HCT116 (cell line): Measurements from ENCODE around the gene ARFGAP3. TPM values are rescaled to one million over a fixed set of nuclear protein-coding genes. Genes with fewer than 3 reads are reported as not detected.

Experiments used
- ATAC-seq: fragments of 200-7000 bp; cut with Tn5 transposase; 2 replicates; pipeline ENCODE4 v1.9.1; 2020; ENCODE audit warnings: mild to moderate bottlenecking, moderate library complexity
- BruUV-seq: library from RNA; stranded (reverse); fragments of 400-500 nt; replicated peaks from 2 replicates; lab custom pipeline; 2021; lab: Mats Ljungman, UMichigan
- CTCF ChIA-PET: fragments of 300-600 bp; sonication (Branson Sonifier 250); formaldehyde crosslinking; loops from one replicate; lab custom pipeline; 2021; ENCODE audit warnings: antibody characterized with exemption; lab: Charles Lee
- POLR2A ChIA-PET: fragments of 300-600, 350-600 bp; sonication (Branson Sonifier 250); formaldehyde crosslinking; loops from one replicate; lab custom pipeline; 2021; ENCODE audit warnings: antibody characterized with exemption; lab: Charles Lee
- RAD21 ChIA-PET, 2 experiments: fragments of 300-600 bp; sonication (Branson Sonifier 250); formaldehyde crosslinking; loops; one replicate each; lab custom pipeline; 2023; ENCODE audit warnings: low total read pairs in 2 of 2; ENCODE audit not compliant: uncharacterized antibody in 2 of 2, unreplicated experiment in 2 of 2, low non-redundant PET in 1 of 2; lab: Charles Lee
- DNase-seq: peaks from one replicate; pipeline ENCODE4 v3.0.0-alpha.2; 2010; ENCODE audit warnings: low read depth, low spot score
- H2AFZ ChIP-seq: fragments of 200-600 bp; shearing (Covaris generic), sonication (generic); 2 replicates; pipeline ENCODE4 v1.6.1; 2017; ENCODE audit warnings: low read depth, mixed run types, mixed read lengths, antibody characterized with exemption, low read length; ENCODE audit not compliant: poor library complexity, severe bottlenecking
- H3K27ac ChIP-seq: 2 replicates; pipeline ENCODE4 v1.5.1; 2012; ENCODE audit warnings: low read depth, low read length
- H3K27me3 ChIP-seq: fragments of 200-600 bp; sonication (generic); 2 replicates; pipeline ENCODE4 v1.6.1; 2016; ENCODE audit warnings: mixed run types, low read length, mixed read lengths; ENCODE audit not compliant: insufficient read depth
- H3K36me3 ChIP-seq, 2 experiments: fragments of 200-500 bp in 1 of 2; fragments of 200-600 bp in 1 of 2; sonication (Bioruptor generic) in 1 of 2; sonication (generic) in 1 of 2; 2 replicates each; pipeline versions ENCODE4 v1.5.1 to v1.6.1; 2014 to 2016; ENCODE audit warnings: low read length in 2 of 2, inconsistent platforms in 1 of 2, mixed read lengths in 1 of 2, mixed run types in 1 of 2; ENCODE audit not compliant: insufficient read depth in 2 of 2, control insufficient read depth in 1 of 2
- H3K4me1 ChIP-seq, 2 experiments: fragments of 200-600 bp in 1 of 2; sonication (generic) in 1 of 2; 2 replicates each; pipeline versions ENCODE4 v1.5.1 to v1.6.1; 2012 to 2017; ENCODE audit warnings: low read length in 2 of 2, inconsistent platforms in 1 of 2, mild to moderate bottlenecking in 1 of 2, mixed read lengths in 1 of 2, mixed run types in 1 of 2, moderate library complexity in 1 of 2; ENCODE audit not compliant: insufficient read depth in 2 of 2, control insufficient read depth in 1 of 2
- H3K4me2 ChIP-seq: fragments of 200-600 bp; sonication (generic); 2 replicates; pipeline ENCODE4 v1.6.1; 2017; ENCODE audit warnings: mixed run types, low read length, mixed read lengths
- H3K4me3 ChIP-seq, 2 experiments: fragments of 200-600 bp in 1 of 2; sonication (generic) in 1 of 2; replicated peaks in 1 of 2; 2 replicates each; pipeline ENCODE4 v1.5.1; 2011 to 2016; ENCODE audit warnings: low read length in 2 of 2, control low read depth in 1 of 2, low read depth in 1 of 2, mild to moderate bottlenecking in 1 of 2, mixed read lengths in 1 of 2, mixed run types in 1 of 2
- H3K79me2 ChIP-seq: fragments of 200-600 bp; sonication (generic); 2 replicates; pipeline ENCODE4 v1.6.1; 2017; ENCODE audit warnings: mild to moderate bottlenecking, mixed run types, low read length, moderate library complexity, mixed read lengths; ENCODE audit not compliant: insufficient read depth
- H3K9ac ChIP-seq: fragments of 200-600 bp; sonication (generic); 2 replicates; pipeline ENCODE4 v1.6.1; 2016; ENCODE audit warnings: low read length, mixed read lengths
- H3K9me2 ChIP-seq: fragments of 200-600 bp; sonication (generic), shearing (Covaris generic); 2 replicates; pipeline ENCODE4 v1.6.1; 2017; ENCODE audit warnings: mixed run types, mild to moderate bottlenecking, moderate library complexity; ENCODE audit not compliant: insufficient read depth
- H3K9me3 ChIP-seq, 2 experiments: fragments of 200-500 bp in 1 of 2; fragments of 200-600 bp in 1 of 2; sonication (Bioruptor generic) in 1 of 2; sonication (generic) in 1 of 2; 2 replicates each; pipeline ENCODE4 v1.6.1; 2014 to 2017; ENCODE audit warnings: low read length in 2 of 2, mixed read lengths in 2 of 2, inconsistent platforms in 1 of 2, low read depth in 1 of 2, mild to moderate bottlenecking in 1 of 2, mixed run types in 1 of 2, moderate library complexity in 1 of 2; ENCODE audit not compliant: control insufficient read depth in 1 of 2, insufficient read depth in 1 of 2
- H4K20me1 ChIP-seq: fragments of 200-600 bp; sonication (generic), shearing (Covaris generic); 2 replicates; pipeline ENCODE4 v1.6.1; 2017; ENCODE audit warnings: mixed run types, mild to moderate bottlenecking, moderate library complexity; ENCODE audit not compliant: insufficient read depth
- ATF3 ChIP-seq: IDR thresholded peaks from 2 replicates; pipeline ENCODE4 v1.6.1; 2012
- CEBPB ChIP-seq: IDR thresholded peaks from 2 replicates; pipeline ENCODE4 v1.6.1; 2012; ENCODE audit warnings: low read depth
- EGR1 ChIP-seq: IDR thresholded peaks from 2 replicates; pipeline ENCODE4 v1.6.1; 2012; ENCODE audit warnings: low read depth
- EZH2 ChIP-seq: fragments of 200-600 bp; sonication (generic); IDR thresholded peaks from 2 replicates; pipeline ENCODE4 v1.6.1; 2017; ENCODE audit warnings: antibody characterized with exemption, mixed run types
- EZH2phosphoT487 ChIP-seq: fragments of 200-600 bp; IDR thresholded peaks from 2 replicates; pipeline ENCODE4 v1.6.1; 2018; ENCODE audit warnings: antibody characterized with exemption, borderline replicate concordance
- FOSL1 ChIP-seq: IDR thresholded peaks from 2 replicates; pipeline ENCODE4 v1.6.1; 2012; ENCODE audit warnings: low read depth
- JUND ChIP-seq: IDR thresholded peaks from 2 replicates; pipeline ENCODE4 v1.6.1; 2012
- MAX ChIP-seq: IDR thresholded peaks from 2 replicates; pipeline ENCODE4 v1.6.1; 2012
- REST ChIP-seq: IDR thresholded peaks from 2 replicates; pipeline ENCODE4 v1.6.1; 2012; ENCODE audit warnings: low read depth
- SP1 ChIP-seq: IDR thresholded peaks from 2 replicates; pipeline ENCODE4 v1.6.1; 2012; ENCODE audit warnings: low read depth
- ZBTB33 ChIP-seq: IDR thresholded peaks from 2 replicates; pipeline ENCODE4 v1.6.1; 2011; ENCODE audit warnings: mild to moderate bottlenecking, low read length, moderate library complexity; ENCODE audit not compliant: insufficient replicate concordance; ENCODE audit errors: extremely low read depth
- ZFX ChIP-seq: fragments of 450-650 bp; IDR thresholded peaks from 2 replicates; pipeline ENCODE4 v1.6.1; 2017
- ZNF274 ChIP-seq: fragments of 200-500 bp; sonication (Bioruptor generic); IDR thresholded peaks from 2 replicates; pipeline ENCODE4 v1.6.1; 2014; ENCODE audit warnings: mild to moderate bottlenecking, low read depth, low read length, inconsistent platforms
- intact Hi-C: fragments of 100-400 bp; cut with micrococcal nuclease; formaldehyde crosslinking; loops from 2 replicates; pipeline ENCODE4 v1.10.0; 2022
- total RNA-seq: library from RNA; stranded (reverse); gene quantifications from one replicate; pipeline ENCODE4 v1.2.1, GENCODE V29; 2021; ENCODE audit not compliant: unreplicated experiment

Gene ARFGAP3
- total RNA-seq, 1 experiment from 2014 or later, result 15.4 TPM

GRCh38 chr22:42841444-42841843 is 15.6 kb downstream of the ARFGAP3 start (continued):
- TF ChIP-seq JUND, result no peak
- no peak for TF ChIP-seq REST
- no peak for TF ChIP-seq CEBPB
- TF ChIP-seq ZFX, result no peak
- TF ChIP-seq SP1, result no peak

GRCh38 chr22:42837556-42837955 is 19.5 kb downstream of the ARFGAP3 start:
- H3K9ac ChIP-seq, result no peak overlapping the region
- peaks cover 0 to 4% of the 10 kb centered on the region in 2 experiments; a peak in 2 of 4 replicates for H3K36me3 ChIP-seq
- no peak overlapping the region for H3K27ac ChIP-seq
- no peak overlapping the region for H2AFZ ChIP-seq
- CTCF ChIA-PET, result no interaction called here
- no peaks in the 10 kb centered on the region for H3K27me3 ChIP-seq
- DNase-seq (no peak), ATAC-seq (no peak)
- no TSS peak for BruUV-seq
- TF ChIP-seq EZH2phosphoT487 (no peak), MAX (no peak), ZNF274 (no peak), EZH2 (no peak), ZBTB33 (no peak), FOSL1 (no peak), ATF3 (no peak), SP1 (no peak), EGR1 (no peak)
- intact Hi-C loops, result no loop called here
- H3K4me3 ChIP-seq, result no peak overlapping the region
- no peaks in the 10 kb centered on the region for H3K4me1 ChIP-seq
- no peaks in the 10 kb centered on the region for H3K9me3 ChIP-seq
- H4K20me1 ChIP-seq, result no peaks in the 10 kb centered on the region
- POLR2A ChIA-PET, result no interaction called here
- no peak overlapping the region for H3K4me2 ChIP-seq
- H3K79me2 ChIP-seq, result no peaks in the 10 kb centered on the region
- H3K9me2 ChIP-seq, result no peaks in the 10 kb centered on the region
- RAD21 ChIA-PET, result no interaction called here
